ENCODE data around the gene HOXD12. TPM values are rescaled to one million over a fixed set of nuclear protein-coding genes. Genes with fewer than 3 reads are reported as not detected.

HOXD12 gene
- total RNA-seq, 1 experiment from 2014 or later, result not detected

- peak; percentile 49 for DNase-seq (ENCODE audit: low read depth)
Measured at GRCh38 chr2:176080540-176081375, 18.8 kb upstream of the HOXD12 start.

DNA sequence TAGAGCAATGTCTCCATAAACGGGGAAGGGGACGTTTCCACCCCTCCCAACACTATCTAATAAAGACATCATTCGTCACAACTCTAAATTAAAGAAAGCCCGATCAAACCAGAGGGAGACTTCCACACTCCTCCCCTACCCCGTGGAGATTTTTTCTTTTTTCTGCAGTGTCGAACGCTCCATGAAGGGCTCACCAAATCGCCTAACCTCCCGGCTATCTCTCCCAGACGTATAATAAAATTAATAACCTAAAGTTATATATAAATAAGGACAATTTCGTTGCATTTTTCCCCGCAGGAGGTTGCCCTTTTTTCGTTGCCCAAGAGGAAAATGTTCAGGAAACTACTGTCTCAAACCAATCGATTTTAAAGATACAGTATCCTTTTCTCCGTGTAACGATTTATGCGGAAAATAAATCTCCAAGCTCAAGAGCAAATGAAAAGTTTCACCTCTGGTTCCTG, 18.2 kb upstream of the HOXD12 start:
- no peak for DNase-seq (ENCODE audit: low read depth)

DNA sequence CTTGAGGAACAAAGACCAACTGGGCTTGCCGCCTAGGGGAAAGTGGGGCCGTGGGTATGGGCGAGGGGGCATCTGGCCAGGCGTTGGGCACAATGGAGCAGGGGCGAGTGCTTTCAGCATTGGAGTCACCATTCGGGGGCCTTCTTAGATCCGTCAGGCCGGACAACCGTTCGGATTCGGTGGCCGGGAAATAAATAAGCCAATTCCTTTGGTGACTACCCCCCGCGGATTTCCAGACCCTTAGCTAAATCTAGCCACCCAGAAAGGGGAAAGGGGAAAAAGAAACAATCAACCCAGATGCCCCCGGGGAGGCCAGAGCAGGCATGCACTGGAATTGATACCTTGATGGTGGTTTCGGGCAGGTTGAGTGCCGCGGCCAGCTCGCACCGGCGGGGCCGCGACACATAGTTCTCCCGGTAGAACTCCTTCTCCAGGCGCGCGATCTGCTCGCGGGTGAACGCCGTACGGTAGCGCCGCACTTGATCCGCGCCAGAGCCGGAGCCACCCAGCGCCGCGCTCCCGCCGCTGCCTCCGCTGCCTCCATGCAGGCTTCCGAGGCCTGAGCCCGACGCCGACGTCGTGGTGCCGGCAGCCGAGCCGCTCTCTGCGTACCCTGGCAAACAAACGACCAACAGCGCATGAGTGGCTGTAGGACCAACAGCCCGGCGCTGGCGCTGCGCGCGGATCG, 17.6 kb upstream of the HOXD12 start:
- no peak for DNase-seq (ENCODE audit: low read depth)

- DNase-seq (ENCODE audit: low read depth), result no peak
Measured at GRCh38 chr2:176082525-176082823, 17.1 kb upstream of the HOXD12 start.

- no peak for DNase-seq (ENCODE audit: low read depth)
Measured at GRCh38 chr2:176082824-176083751, 16.5 kb upstream of the HOXD12 start.

- no peak for DNase-seq (ENCODE audit: low read depth)
Measured at GRCh38 chr2:176083796-176084261, 15.8 kb upstream of the HOXD12 start, which contains the start of gene EVX2. Gene EVX2, minus strand, starts transcription at chr2:176083962. Its CDS starts 186 bp downstream, at chr2:176083776.

DNA sequence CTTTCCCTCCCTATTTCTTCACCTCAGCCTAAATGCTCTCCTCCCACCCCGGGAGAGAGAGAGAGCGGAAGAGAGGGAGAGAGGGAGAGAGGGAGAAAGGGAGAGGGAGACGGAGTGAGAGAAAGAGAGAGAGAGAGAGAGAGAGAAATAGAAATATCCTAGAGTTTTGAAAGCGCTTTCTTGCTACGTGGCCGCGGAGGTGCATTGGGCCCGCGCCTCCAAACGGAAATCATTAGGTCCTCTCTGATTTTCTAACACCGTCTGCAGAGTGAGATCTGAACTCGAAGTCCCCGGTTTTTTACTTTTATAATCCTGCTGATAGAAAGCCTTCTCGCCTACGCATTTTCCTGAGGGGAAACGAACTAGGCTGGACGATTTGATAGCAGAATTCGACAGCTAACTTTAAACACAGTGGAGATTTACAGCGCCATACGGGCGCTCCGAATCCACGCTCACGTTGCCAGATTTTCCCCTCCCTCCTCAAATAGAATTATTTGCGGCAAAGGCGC, 14.9 kb upstream of the HOXD12 start:
- DNase-seq (ENCODE audit: low read depth), result no peak

DNA sequence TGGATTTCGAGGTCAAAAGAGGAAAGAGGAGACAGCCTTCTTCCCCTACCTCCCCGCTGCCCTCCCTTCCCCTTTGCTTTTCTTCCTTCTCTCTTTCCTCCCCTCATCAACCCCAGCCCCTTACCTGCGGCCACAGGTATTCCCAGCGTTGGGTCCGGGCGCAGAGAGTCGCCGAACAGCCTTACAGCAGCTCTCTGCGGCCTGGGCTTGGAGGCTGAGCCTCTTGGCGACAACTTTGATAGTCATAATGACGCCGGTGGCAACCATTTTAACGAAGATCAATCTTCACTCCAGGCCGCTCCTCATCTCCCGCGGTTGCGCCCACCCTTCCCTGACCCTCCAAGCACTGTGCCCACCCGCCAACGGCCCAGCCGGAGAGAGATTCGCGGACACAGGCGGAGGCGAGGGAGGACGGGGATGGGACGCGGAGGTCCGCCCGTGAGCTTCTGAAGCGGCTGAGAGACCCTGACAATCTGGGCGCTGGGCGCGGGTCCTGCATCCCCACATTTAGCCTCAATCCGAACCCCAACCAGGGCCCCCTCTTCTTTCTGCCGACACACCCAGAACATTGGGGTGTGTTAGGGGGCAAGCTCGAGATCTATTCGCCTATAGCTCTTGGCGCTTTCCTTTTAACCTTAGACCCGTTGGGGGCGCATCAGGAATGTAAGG, 14.3 kb upstream of the HOXD12 start:
- no peak for DNase-seq (ENCODE audit: low read depth)

GRCh38 chr2:176085861-176086771, 13.5 kb upstream of the HOXD12 start:
- DNase-seq (ENCODE audit: low read depth), result peak; percentile 30

DNA sequence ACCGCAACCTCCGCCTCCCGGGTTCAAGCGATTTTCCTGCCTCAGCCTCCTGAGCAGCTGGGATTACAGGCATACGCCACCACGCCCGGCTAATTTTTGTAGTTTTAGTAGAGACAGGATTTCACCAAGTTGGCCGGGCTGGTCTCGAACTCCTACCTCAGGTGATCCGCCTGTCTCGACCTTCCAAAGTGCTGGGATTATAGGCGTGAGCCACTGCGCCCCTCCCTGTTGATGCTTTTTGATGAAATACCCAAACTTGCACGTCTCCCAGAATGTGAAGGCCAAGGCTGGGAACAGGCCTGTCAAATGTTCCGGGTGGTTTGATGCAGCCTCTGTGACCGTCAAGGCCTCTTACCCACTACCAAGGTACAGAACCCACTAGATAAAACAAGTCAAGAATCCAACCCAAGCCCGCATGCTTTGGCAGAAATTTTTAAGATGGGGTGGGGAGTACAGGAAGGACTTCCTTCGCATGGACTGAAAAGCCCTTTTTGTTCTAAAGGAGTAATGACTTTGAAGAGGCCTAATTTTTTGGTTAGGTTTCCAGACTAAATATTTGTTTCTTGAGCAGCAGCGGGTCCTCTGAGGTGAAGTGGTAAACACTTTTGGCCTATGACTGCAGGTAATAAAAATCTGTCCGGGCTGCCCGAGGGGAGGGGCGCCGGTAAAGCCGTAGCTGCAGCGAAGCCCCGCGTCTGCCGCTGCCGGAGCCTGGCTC, 12.1 kb upstream of the HOXD12 start:
- no peak for DNase-seq (ENCODE audit: low read depth)

GRCh38 chr2:176088048-176088936, 11.3 kb upstream of the HOXD12 start:
- DNase-seq (ENCODE audit: low read depth), result peak; percentile 65

DNA sequence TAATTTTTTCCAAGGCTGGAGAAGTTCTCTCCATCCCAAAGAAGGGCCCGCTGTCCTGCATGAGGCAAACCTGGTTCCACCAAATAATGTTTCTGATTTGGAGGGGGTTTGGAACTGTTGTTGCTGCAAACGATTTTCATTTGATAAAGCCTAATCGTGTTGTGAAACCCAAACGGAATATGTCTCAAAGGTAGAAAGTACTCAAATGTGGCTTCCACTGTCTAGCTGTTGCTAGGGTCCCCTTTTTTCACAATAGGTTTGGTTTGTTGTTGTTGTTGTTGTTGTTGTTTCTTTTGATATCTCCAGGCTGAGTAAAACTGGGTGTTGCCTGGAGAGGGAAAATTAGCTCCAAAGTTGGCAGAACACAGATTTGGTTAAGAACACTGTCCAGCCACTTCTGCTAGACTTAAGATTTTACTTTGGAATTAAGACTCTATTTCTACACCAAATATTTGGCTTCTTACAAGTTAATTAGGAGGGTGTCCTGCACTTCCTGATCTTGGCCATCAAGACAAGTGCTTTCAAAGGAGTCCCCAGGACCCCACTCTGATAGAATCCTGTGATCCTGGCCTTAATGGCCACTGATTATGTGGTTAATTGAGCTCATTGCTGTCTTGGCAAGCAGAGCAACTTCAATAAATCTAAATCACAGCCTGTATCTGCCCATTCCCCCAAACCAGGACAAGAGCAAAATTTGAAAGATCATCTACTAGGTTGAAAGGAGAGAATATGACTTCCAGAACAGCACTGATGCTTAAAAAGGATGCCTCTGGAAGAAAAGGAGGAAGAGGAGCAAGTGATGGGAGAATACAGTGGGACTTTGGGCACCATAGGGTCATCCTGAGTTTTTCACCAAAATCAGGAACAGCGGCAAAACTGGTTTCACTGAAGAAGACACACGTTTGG, 10.4 kb upstream of the HOXD12 start:
- no peak for DNase-seq (ENCODE audit: low read depth)

DNA sequence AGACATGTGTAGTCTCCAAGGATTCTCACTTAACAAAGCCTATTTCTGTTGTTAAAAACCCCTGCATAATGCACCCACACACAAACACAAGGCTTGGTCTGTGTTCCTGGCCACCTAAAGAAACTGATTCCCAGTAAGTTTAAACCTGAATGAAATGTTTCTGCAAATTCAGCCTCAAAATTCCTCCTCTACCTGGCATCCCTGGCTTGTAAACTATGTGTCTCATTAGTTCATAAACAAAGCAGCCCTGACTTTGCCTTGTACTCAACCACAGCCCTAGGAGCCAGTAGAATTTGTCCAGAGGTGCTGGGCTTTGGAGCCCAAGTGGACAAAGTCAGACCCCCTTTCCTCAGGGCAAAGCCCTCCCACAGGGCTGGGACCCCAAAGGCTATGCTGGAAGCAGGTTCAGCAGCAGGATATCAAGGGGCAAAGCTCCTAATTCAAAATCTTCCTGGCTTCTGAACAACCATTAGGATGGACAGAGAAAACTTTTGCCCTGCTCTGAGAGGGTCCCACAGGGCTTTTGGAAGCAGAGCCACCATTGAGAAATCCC, 9.7 kb upstream of the HOXD12 start:
- no peak for DNase-seq (ENCODE audit: low read depth)

DNA sequence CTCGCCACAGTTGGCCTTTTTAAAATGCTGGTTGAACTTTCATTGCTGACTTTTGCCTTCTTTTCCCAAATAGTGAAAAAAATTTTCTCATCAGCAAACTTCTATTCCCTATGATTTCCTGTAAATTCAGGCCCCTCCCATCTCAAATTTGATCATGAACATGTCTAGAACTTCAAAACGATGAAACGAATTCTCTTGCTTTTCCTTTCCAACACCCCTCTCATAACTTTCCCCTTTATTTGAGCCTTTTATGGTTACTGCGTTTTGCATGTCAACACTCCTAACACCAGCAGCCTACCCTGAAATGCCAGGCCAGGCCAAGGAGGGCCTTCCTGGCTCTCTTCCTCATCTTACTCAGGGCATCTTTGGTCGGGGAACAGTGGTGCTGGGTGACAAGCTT, 8.7 kb upstream of the HOXD12 start:
- no peak for DNase-seq (ENCODE audit: low read depth)

DNA sequence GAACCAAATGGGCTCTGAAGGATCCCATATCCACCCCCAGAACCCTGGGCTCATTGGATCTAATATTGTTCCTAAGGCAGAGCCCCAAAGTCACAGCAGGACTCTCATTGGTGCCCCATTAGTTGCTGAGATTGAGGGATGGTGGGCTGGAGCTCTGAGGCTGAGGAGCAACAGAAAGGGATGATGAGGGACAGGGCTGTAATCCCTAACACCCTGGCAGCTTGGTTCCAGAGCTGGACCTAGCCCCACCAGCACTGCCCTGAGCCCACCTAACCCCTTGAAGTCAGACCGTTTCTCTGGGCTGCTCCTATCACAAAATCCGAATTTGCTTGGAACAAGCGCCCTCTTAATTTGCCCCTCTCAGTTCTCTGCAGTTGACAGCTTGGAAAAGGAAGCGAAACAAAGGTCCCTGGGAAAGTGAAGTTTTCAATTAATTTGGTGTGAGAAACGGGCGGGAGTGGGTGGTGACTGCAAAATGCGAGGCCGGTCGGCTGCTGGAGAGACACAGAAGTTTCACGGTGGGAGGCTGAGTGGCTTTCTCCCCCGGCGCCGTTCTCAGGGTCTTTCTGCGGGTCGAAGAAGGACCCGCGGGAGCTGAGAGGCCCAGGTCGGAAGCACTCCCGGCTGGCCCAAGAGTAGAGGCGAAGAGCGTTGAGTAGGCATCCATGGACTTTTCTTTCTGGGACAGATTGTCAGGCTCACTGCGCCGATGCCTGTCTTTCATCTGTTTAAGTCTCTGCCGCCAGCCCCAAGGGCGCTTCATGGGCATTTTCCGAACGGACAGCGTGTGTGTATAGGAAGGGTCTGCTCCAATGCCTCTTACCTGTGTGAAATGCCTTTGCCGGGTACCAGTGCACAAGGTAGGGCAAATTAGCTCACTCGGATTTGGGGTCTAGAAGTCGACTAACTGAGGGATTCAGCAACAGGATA, 8.0 kb upstream of the HOXD12 start:
- DNase-seq (ENCODE audit: low read depth), result no peak

All from RPMI7951 (cell line).